ENCODE results near the gene RABL2A. TPM values are rescaled to one million over a fixed set of nuclear protein-coding genes. Genes with fewer than 3 reads are reported as not detected.
"Not testable (repeated sequence)": the region's sequence is repeated elsewhere in the genome, so short reads cannot be mapped to it uniquely, and the experiment has no call there.

The RABL2A gene
- total RNA-seq, result 10 to 100 TPM; 11.8 TPM

GRCh38 chr2:113626616-113627330 lies at the start of gene RABL2A:
Gene RABL2A, plus strand, starts transcription at chr2:113627266. Its CDS starts 1,341 bp downstream, at chr2:113628607.
- H3K9me3 Mint-ChIP-seq; CTCF ChIA-PET; POLR2A ChIA-PET; intact Hi-C loops (cut with micrococcal nuclease); H3K27me3 Mint-ChIP-seq; H3K36me3 Mint-ChIP-seq (ENCODE audit: low read depth): not testable (repeated sequence)
- H3K4me1 Mint-ChIP-seq (ENCODE audit: low read depth), result peaks cover 14% of the 10 kb centered on the region
- ATAC-seq (peak; percentile 98), DNase-seq (peak; percentile 82)
- peak within 1 kb of the TSS; percentile 92 for H3K27ac Mint-ChIP-seq
- peak within 1 kb of the TSS; percentile 80 for H3K4me3 Mint-ChIP-seq

- H3K27ac Mint-ChIP-seq; H3K36me3 Mint-ChIP-seq (ENCODE audit: low read depth); H3K4me3 Mint-ChIP-seq; H3K27me3 Mint-ChIP-seq; H3K4me1 Mint-ChIP-seq (ENCODE audit: low read depth); POLR2A ChIA-PET; intact Hi-C loops (cut with micrococcal nuclease); H3K9me3 Mint-ChIP-seq; CTCF ChIA-PET; ATAC-seq; DNase-seq: not testable (repeated sequence)
These were observed 48.6 kb upstream of the RABL2A start for GRCh38 chr2:113578508-113578907.

GRCh38 chr2:113582473-113582872 lies 44.6 kb upstream of the RABL2A start:
- Mint-ChIP-seq H3K4me3 (peak overlapping the region; percentile 22), H3K4me1 (ENCODE audit: low read depth) (peaks cover 15% of the 10 kb centered on the region)
- H3K9me3 Mint-ChIP-seq; H3K27ac Mint-ChIP-seq; DNase-seq; H3K27me3 Mint-ChIP-seq; ATAC-seq; POLR2A ChIA-PET; CTCF ChIA-PET; intact Hi-C loops (cut with micrococcal nuclease); H3K36me3 Mint-ChIP-seq (ENCODE audit: low read depth): not testable (repeated sequence)

GRCh38 chr2:113583521-113584225 lies 43.4 kb upstream of the RABL2A start:
- H3K27ac Mint-ChIP-seq, result peak overlapping the region; percentile 92
- POLR2A ChIA-PET, result interaction anchor here (0.7 kb wide), 1 partner anchor 172 kb away, joined by 4 read pairs; the partner anchor contains the start of gene SLC35F5
- H3K4me1 Mint-ChIP-seq (ENCODE audit: low read depth), result peaks cover 15% of the 10 kb centered on the region
- H3K27me3 Mint-ChIP-seq; H3K36me3 Mint-ChIP-seq (ENCODE audit: low read depth); H3K9me3 Mint-ChIP-seq; ATAC-seq; intact Hi-C loops (cut with micrococcal nuclease): not testable (repeated sequence)
- CTCF ChIA-PET, result interaction anchor here (1.6 kb wide), 1 partner anchor 117 kb away, joined by 3 read pairs; no protein-coding TSS in a partner anchor
- DNase-seq, result peak; percentile 86
- peak overlapping the region; percentile 83 for H3K4me3 Mint-ChIP-seq

GRCh38 chr2:113584311-113585092 lies 42.6 kb upstream of the RABL2A start:
- Mint-ChIP-seq H3K4me1 (ENCODE audit: low read depth) (peaks cover 15% of the 10 kb centered on the region), H3K4me3 (peak overlapping the region; percentile 76), H3K27ac (peak overlapping the region; percentile 57)
- ATAC-seq; H3K9me3 Mint-ChIP-seq; intact Hi-C loops (cut with micrococcal nuclease); H3K36me3 Mint-ChIP-seq (ENCODE audit: low read depth); DNase-seq; H3K27me3 Mint-ChIP-seq: not testable (repeated sequence)
- ChIA-PET POLR2A (interaction anchor here (0.7 kb wide), 1 partner anchor 171 kb away, joined by 4 read pairs; the partner anchor contains the start of gene SLC35F5), CTCF (interaction anchor here (1.6 kb wide), 1 partner anchor 116 kb away, joined by 3 read pairs; no protein-coding TSS in a partner anchor)

GRCh38 chr2:113587201-113587600 lies 39.9 kb upstream of the RABL2A start:
- H3K4me1 Mint-ChIP-seq (ENCODE audit: low read depth), result peaks cover 19% of the 10 kb centered on the region
- H3K27me3 Mint-ChIP-seq, result not testable (repeated sequence)

GRCh38 chr2:113589591-113589990 lies 37.5 kb upstream of the RABL2A start:
- intact Hi-C loops (cut with micrococcal nuclease); ATAC-seq; POLR2A ChIA-PET; H3K36me3 Mint-ChIP-seq (ENCODE audit: low read depth); H3K4me3 Mint-ChIP-seq; CTCF ChIA-PET; H3K9me3 Mint-ChIP-seq; DNase-seq; H3K27me3 Mint-ChIP-seq; H3K27ac Mint-ChIP-seq: not testable (repeated sequence)
- peaks cover 16% of the 10 kb centered on the region for H3K4me1 Mint-ChIP-seq (ENCODE audit: low read depth)

More at GRCh38 chr2:113587201-113587600, 39.9 kb upstream of the RABL2A start:
- DNase-seq, result peak; percentile 76
- H3K9me3 Mint-ChIP-seq; ATAC-seq; POLR2A ChIA-PET; H3K36me3 Mint-ChIP-seq (ENCODE audit: low read depth); intact Hi-C loops (cut with micrococcal nuclease); CTCF ChIA-PET; H3K27ac Mint-ChIP-seq; H3K4me3 Mint-ChIP-seq: not testable (repeated sequence)
- peak; percentile 48 for TF ChIP-seq CTCF (IDR thresholded peaks at IDR 0.05)

- H3K27me3 Mint-ChIP-seq; POLR2A ChIA-PET; CTCF ChIA-PET; H3K36me3 Mint-ChIP-seq (ENCODE audit: low read depth); H3K27ac Mint-ChIP-seq; H3K4me3 Mint-ChIP-seq; DNase-seq; H3K4me1 Mint-ChIP-seq (ENCODE audit: low read depth); H3K9me3 Mint-ChIP-seq; ATAC-seq; intact Hi-C loops (cut with micrococcal nuclease): not testable (repeated sequence)
These were observed 35.1 kb upstream of the RABL2A start for GRCh38 chr2:113591926-113592325.

- ATAC-seq; H3K36me3 Mint-ChIP-seq (ENCODE audit: low read depth); H3K27ac Mint-ChIP-seq; DNase-seq; intact Hi-C loops (cut with micrococcal nuclease); H3K9me3 Mint-ChIP-seq; POLR2A ChIA-PET; CTCF ChIA-PET; H3K4me3 Mint-ChIP-seq; H3K27me3 Mint-ChIP-seq; H3K4me1 Mint-ChIP-seq (ENCODE audit: low read depth): not testable (repeated sequence)
These were observed 33.8 kb upstream of the RABL2A start for GRCh38 chr2:113593280-113593679.

GRCh38 chr2:113595725-113596124 lies 31.3 kb upstream of the RABL2A start:
- CTCF ChIA-PET; H3K36me3 Mint-ChIP-seq (ENCODE audit: low read depth): not testable (repeated sequence)

More at GRCh38 chr2:113595725-113596124, 31.3 kb upstream of the RABL2A start:
- intact Hi-C loops (cut with micrococcal nuclease); POLR2A ChIA-PET; H3K9me3 Mint-ChIP-seq; H3K4me3 Mint-ChIP-seq; H3K27me3 Mint-ChIP-seq; ATAC-seq; H3K4me1 Mint-ChIP-seq (ENCODE audit: low read depth); H3K27ac Mint-ChIP-seq; DNase-seq: not testable (repeated sequence)
